ENCODE measurements around the gene KCNIP1.
"Not testable (repeated sequence)": the region's sequence is repeated elsewhere in the genome, so short reads cannot be mapped to it uniquely, and the experiment has no call there.

KCNIP1 gene

DNA sequence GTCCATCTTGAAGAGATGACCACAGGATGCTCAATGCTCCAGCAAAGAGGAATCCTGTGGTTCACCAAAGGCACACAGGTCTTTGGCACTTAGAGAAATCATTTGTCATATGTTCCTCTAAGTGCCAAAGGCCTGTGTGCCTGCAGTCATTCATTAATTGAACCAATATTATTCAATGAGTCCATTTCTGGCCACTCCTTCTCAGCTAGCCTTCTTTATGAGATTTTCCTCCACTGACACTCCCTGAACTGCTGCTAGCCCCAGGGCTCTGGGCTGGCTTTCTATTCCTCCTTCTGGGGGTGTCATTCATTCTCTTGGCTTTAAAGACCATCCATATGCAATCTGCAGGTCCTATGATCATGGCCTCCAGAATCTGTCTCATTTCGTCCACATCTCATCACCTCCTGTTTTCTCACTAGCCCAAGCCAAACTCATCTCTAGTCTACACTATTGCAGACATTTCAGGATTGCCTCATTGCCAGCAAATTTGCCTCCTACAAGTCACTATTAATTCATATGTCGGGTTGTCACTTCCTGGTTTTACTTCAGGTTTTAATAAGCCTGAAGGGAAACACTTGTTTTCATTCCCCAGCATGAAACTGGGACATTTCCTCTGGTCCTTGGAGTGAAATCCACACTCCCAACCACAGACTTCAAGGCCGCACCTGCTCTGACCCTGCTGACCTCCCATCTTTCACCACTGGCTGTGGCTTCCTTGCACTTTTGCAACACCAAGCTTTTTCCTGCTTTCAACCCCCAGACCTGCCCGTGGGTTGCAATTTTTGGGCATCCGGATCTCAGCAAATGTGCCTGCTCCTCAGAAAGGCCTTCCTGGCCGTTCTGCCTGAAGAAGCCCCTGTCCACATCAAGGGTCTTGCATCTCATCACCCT, 35.1 kb downstream of the KCNIP1 start:
- peak; percentile 67 to 74 for DNase-seq

DNA sequence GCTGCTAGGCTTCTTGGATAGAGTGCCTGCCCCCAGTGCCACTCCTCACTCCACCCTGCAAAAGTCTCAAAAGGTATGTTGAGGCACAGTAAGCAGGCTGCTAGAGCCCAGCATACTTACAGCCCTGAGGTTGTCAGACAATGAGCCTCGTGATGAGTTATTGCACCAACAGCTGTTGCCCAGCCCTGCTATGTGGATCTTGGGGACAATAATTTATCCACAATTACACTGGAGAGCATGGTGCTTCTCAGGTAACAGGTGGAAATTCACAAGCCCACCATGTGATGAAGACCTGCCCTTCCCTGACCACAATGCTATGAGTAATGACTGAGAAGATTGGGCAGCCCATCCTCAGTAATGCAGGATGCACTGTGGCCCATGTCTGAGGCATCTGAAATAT, 36.5 kb downstream of the KCNIP1 start:
- no peak for DNase-seq

DNA sequence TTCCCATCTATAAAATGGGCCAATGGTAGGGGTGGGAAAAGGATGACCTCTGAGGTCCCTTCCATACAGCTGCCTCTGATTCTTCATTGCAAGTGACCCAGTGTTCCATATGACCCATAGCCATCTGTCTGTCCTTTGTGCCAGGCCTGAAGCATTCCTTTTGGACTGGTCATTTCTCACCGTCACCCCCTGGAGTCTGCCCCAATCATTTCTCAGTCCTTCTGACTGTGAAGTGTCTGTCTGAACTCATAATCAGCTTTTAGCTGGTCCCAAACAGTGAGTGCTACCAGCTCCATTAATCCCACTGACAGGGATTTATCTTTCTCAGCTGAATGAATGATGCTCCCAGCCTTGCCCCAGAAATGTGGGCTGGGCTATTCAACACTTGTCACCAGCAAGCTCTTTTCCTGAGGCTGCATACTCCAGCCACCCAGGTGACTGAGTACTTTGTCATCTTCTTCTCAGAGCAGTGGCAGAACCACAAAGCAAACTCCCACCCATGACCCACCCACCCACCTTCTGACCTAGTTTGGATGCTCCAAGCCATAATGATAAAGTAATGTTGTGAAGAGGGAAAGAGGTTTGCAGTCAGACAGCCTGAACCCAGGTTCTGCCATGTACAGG, 37.4 kb downstream of the KCNIP1 start:
- no peak for DNase-seq

DNA sequence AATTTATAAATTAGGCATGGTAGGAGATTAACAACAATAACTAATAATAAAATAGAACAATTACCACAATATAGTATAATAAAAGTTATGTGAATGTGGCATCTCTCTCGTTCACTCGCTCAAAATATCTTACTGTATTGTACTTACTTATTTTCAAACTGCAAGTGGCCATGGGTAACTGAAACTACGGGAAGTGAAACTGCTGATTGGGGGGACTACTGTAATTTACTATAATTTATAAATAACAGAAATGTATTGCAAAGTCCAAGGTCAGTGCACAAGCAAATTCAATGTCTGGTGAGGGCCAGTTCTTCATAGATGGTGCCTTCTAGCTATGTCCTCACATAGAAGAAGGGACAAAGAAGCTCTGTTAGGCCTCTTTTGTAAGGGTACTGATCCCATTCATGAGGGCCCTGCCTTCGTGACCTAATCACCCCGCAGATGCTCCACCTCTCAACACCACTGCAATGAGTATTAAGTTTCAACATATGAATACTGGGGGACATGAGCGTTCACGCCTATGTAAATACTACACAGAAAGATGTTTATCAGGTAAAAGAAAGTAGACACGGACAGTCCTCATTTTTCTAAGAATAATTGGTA, 39.0 kb downstream of the KCNIP1 start:
- DNase-seq = no peak

DNA sequence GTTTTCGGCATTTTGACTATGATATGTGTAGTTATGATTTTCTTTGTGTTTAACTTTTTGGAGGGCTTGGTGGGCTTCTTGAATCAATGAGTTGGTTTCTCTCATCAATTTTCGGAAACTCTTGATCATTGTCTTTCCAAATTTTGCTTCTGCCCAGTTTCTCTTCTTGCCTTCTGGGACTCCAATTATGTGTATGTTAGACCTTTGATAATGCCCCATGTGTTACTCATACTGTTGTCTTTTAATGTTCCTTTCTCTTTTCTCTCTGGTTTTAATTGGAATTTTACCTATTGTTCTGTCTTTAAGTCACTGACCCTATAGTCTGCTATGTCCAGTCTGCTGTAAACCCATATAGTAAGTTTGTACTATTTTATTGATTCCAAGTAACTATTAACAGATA, 41.5 kb downstream of the KCNIP1 start:
- no peak for DNase-seq

DNA sequence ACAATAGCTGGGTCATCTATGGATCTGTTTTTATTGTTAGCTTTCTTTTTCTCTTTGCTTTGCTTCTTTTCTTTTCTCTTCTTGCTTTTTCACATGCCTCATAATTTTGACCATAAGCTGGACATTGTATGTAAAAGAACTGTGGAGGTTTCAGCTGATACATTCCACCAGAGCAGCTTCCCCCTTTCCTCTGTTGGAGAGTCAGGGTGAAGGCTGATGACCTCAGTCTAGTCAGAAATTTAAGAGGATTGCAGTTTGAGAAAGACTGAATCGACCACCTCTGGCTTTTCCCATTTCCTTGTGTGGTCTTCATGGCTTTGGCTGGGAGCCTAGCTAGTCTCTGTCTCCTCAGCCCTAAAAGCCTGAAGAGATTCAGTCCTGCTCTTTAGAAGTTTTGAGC, 42.0 kb downstream of the KCNIP1 start:
- no peak for DNase-seq

DNA sequence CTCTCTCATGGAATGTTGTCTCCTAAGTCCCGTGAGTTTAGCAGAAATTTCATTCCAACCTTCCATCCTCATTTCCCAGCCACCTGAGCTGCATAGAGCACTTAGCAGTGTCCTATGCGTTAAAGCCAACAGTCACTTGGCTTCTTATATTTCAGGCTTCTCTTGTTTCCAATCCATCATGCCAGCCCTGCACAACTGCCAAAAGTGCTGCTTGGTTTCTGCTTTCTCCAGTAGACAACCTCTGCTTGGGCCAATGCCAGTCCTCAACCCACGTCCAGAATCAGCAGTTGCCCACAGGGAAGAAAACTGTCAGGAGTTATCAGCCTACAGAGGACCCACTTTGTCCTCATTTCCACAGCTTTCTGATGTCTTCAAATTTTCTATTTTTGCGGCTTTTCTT, 42.5 kb downstream of the KCNIP1 start:
- no peak for DNase-seq

DNA sequence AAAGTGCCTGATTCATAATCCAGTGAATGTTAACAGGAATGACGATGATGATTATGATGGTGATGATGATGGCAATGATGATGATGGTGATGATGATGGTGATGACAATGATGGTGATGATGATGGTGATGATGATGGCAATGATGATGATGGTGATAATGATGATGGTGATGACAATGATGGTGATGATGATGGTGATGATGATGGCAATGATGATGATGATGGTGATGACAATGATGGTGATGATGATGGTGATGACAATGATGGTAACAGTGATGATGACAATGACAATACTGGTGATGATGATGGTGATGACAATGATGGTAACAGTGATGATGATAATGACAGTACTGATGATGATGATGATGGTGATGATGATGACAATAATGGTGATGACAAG, 46.6 kb downstream of the KCNIP1 start:
- not testable (repeated sequence) for DNase-seq

DNA sequence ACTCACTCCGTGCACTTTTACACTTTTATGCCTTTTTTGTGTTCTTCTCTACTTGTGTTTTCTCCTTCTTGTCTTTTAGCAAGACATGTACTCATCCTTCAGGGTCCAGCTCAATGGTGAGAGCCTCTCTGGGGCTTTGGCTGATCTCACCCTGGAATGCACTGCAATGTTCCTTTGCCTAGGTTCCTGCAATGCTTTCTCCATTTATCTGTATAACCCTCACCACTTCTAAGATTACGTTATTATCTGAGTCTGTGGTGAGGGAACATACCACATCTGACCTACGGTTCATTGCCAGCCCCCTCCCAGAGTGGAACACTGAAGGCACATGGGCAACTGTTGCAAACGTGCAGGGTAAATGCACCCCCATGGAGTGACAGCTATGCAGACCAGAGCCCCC, 47.3 kb downstream of the KCNIP1 start:
- no peak for DNase-seq

DNA sequence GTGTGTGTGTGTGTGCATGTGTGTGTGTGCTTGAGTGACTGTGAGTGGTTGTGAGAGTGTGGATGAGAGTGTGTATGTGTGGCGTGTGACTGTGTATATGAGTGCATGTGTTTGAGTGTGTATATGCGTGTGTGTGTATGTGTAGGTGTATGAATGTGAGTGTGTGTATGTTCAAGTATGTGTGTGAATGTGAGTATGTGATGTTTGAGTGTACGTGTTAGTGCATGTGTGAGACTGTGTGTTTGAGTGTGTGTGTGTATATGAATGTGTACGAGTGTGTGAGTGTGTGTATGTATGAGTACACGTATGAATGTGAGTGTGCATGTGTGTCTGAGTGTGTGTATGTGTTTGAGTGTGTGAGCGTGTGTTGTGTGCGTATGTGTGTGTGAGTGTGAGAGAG, 47.8 kb downstream of the KCNIP1 start:
- DNase-seq = no peak

DNA sequence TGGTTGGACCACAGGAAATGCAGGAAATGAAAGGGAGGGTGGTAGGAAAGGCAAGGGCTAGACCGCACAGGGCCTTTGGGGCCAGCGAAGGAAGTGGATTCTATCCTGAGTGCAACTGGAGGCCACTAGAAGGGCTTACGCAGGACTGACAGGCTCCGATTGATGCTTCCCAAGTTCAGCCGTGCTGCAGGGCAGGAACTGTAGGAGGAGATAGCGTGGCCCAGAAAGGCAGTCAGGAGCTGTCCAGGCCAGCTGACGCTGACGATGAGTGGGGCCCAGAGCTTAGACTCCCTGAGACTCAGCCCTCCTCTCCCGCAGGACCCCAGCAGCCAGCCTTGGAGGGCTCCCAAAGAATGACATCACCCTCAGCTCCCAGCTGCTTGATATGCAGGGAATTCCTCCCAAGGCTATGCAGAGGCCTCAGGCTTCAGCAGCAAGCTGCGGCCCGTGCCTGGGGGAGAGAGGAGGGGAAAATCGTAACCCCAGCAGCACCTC, 48.8 kb downstream of the KCNIP1 start:
- peak in 1 of 2 experiments; percentile 3 for DNase-seq

DNA sequence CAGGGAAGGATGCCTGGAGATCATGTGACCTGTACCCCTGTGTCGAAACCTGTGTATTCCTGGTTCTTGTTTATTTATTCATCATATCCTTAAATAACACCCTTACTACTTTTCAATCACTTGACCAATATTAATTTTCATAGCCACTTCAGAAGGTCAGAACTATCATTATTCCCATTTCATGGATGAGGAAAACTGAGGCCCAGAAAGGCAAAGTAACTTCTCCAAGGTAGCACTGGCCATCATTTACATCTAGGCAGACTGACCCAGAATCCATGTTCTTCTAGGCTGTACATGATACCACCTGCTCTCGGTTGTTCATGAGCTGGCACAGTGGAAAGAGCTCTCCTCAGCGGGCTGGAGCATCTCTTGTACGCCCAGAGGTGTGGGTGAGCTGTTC, 49.4 kb downstream of the KCNIP1 start:
- DNase-seq = no peak

DNA sequence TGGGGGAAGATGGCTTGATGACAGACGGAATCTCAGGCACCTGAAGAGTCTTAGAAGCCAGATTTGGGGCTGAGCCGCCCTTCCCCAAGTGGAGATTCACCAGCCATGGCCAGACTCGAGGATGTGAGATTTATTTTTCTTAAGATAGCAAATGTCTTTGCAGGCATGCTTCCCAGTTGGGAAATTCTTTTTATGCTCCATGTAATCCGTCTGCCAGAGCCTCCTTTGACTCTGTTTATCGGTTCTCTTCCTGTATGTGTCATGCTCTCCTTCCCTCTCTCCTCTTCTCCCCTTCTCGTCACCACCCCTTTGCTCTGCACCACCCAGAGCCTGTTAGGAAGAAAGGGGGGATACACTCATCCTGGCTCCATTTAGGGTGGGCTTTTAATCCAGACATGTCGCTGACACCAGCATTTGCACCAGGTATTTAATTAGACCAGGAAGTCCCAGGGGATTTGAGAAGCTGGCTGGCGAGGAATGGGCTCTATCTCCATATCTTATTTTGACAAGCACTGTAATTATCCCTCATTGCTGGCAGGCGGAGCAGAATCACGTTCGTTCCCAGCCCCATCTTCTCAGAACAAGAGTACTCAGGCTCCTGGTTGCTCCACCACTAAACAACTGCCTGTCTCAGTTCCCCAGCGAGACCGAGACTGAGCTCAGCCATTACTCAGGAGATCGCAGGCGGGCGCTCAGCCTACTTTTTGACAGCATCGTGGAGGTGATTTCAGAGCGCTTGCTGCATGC, 50.9 kb downstream of the KCNIP1 start:
- DNase-seq = no peak

DNA sequence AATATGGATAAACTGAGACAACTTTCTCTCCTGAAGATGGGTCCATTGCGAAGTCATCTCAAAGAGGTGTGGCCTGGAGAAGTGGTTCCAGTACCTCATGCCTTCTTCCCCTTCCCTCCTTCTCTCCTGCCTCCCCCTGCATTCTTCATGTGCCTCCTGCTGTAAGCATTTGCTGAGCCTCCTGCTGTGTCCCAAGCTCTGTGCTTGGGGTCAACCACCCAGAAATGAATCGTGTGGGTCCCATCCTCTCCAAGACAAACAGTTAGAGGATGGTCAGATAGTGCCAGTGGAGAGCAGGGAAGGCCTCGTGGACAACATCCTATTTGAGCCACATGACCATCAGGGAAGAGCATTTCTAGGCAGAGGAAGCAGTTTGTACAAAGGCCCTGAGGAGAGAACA, 53.5 kb downstream of the KCNIP1 start:
- no peak for DNase-seq

DNA sequence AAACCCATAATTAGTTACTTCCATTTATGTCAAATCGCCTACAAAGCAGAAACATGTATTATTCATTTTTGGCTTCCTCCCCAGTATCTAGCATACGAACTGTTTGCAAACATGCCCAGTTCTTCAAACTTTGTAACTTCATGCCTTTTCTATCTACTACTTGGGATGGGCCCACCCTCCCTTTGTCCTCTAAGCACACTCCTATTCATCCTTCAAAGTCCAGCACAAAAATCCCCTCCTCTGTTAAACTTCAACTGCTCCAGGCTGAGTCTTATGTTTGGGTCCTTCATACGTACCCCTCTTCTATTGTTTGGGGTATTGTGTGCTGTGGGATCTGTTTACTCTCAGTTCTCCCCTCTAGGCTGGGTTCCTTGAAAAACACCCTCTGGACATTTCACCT, 55.5 kb downstream of the KCNIP1 start:
- DNase-seq = no peak

DNA sequence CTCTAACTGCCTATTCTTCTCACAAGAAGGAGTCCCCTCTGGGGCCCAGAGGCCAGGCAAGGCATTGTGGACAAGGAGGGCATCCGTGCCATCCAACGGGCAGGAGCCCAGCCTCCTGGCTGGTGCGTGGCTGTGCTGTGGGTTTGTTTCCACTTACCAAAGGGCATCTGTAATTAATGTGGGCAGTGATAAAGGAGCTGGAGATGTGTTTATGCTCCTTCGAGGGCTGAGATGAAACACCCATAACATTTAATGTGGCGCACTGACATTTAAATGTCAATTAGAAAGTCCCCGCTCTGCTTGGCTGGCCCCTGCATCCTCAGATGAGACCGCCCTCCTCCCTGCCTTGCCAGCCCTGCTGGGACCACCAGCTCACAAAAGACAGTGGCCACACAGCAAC, 57.1 kb downstream of the KCNIP1 start:
- DNase-seq = no peak

DNA sequence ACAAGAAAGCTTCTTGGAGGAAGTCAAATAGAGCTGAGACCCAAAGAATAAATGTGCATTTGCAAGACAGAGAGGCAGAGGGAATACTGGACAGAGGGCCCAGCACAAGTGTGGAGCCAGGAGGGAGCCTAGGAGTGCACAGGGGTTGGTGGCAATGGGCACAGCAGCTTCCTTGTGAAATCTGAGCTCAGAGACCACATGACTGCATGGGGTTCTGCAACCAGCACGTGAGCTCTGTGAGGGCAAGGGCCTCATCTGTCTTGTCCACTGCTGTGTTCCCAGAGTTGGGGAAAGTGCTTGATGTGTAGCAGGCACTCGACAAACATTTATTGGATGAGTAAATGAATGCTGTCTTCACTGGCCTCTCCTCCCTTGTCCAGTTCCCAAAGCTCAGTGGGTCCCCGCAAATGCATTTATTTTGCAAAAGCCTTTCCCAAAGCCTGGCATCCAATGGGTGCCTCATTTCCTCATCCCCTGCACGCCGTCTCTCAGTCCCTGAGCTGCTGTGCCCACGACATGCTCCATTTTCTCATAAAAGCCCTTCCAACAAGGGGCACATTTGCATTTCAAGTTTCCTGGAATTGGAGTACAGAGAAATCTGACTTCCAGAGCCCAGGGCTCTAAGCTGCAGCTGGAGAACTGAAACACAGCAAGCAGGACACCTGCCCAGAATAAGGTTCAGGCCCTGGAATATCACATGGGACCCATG, 58.5 kb downstream of the KCNIP1 start:
- DNase-seq = no peak

DNA sequence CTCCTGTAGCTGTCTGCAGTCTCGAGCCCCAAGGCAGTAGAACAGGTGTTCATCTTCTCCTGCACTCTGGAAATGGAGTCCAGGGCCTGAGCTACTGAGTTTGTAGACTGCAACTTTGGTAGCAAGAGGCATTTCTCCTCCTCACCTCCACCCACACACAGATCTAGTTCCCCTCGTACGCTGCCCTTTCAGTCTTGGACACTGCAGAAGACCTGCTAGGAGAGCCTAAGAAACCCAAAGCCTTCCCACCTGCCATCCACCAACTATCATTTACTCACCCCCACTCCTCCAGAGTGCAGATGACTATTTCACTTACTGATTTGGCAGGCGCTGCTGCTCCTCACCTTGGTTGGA, 59.0 kb downstream of the KCNIP1 start:
- no peak for DNase-seq

DNA sequence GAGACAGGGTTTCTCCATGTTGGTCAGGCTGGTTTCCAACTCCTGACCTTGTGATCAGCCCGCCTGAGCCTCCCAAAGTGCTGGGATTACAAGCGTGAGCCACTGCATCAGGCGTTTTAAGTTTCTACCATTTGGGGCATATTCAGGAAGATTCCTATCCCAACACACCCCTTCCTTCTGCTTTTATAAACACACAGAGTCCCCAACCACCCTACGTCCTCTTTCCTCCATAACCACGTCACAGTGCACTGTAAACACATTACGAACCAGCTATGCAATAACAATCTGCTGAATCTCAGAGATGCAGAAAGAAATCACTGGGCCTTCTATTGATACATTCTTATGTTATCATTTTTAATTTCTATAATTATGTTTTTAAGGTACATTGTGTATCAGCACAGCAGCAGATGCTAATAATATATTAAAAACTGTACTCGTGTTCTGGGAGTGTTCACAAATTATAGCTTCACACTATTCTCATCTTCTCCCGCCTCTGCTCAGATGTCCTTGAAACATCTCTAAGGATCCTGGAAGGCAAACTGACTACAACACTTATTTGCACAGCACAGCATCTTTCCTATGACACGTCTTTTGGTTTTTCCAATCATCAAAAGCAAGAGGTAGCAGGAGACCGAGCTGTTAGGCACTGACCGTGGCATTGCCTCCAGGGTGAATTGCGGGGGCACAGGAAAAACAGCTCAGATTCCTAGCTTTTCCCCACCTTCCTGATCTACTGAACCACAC, 60.2 kb downstream of the KCNIP1 start:
- no peak for DNase-seq

DNA sequence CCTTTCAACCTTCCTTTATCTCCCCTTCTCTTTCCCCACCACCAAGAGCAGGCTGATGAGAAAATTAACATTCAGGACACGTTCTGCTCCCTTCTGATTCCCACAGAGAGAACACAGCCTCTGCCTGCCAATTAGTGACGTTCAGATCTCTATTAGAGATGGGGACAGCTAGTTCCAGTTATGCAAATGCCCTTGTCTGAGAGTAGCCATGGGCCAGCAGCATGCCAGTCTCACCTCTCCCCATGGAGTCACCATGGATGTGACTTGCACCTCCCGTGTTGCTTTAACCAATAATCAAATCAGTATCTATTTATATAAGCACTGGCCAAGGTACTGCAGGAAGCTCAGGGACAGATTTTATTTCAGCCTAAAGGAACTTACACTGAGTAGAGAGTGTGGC, 61.3 kb downstream of the KCNIP1 start:
- no peak for DNase-seq

DNA sequence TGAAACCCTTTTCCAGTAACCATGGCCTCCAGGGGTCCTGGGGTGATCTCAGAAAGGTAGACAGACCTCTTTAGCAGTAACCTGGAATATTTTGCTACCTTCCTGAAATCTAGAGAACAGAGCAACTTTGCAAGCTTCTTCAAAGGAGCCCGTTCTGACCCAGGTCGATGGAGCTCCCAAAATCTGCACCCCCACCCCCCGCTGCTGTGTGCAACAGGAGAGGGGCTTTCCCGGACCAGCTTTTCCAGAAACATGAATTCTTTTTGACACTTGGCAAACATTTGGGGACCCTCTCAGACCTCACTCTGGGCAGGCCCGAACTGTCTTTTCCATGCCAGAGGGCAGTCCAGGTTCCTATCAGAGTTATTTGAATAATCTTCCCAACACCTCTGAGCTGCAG, 65.3 kb downstream of the KCNIP1 start:
- no peak for DNase-seq

DNA sequence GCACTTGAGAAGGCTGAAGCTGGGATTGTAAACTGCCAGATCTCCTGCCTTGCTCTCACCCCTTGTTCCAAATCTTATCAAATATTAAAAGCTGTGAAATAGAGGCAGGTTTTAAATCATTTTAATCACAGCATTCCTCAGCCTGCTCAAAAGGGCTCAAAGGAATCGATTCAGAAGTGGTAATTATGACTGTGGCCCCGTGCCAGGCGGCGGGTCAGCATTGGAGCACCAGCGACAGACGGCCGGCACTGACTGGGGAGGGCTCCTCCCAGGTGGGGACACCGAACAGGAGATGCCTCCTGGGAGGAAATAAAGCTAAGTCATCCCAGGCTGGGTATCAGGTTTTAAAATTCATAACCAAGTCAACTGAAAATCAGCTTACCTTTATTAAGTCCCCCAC, 66.7 kb downstream of the KCNIP1 start:
- no peak for DNase-seq
